Naive thymus-derived CD4-positive, alpha-beta T cell (primary cell): ENCODE measurements around the gene IRF2BPL. TPM values are rescaled to one million over a fixed set of nuclear protein-coding genes. Genes with fewer than 3 reads are reported as not detected.

Source experiments
- ATAC-seq: fragments of 150-1000 bp; cut with Tn5 transposase; 2 replicates; pipeline ENCODE4 v1.10.0; 2021; ENCODE audit warnings: mild to moderate bottlenecking, moderate library complexity
- CTCF ChIA-PET: fragments of 350-600 bp; sonication (Branson Sonifier 250); formaldehyde crosslinking; loops from one replicate; lab custom pipeline; 2021; ENCODE audit warnings: antibody characterized with exemption; lab: Charles Lee
- POLR2A ChIA-PET: fragments of 350-600 bp; sonication (Branson Sonifier 250); formaldehyde crosslinking; loops from one replicate; lab custom pipeline; 2021; ENCODE audit warnings: antibody characterized with exemption, inconsistent platforms; lab: Charles Lee
- DNase-seq, 9 donors: peaks; one replicate each; pipeline versions ENCODE4 v3.0.0 to v3.0.0-alpha.2; 2020 to 2022; ENCODE audit warnings: mixed read lengths in 1 of 9
- H3K27ac ChIP-seq: one replicate; pipeline ENCODE4 v1.7.0; 2013; ENCODE audit warnings: mild to moderate bottlenecking, low read depth, low read length, moderate library complexity
- H3K27me3 ChIP-seq, 2 donors: one replicate each; pipeline ENCODE4 v1.7.0; 2013; ENCODE audit warnings: low read length in 2 of 2, mild to moderate bottlenecking in 2 of 2, moderate library complexity in 2 of 2; ENCODE audit not compliant: control insufficient read depth in 2 of 2, insufficient read depth in 2 of 2
- H3K36me3 ChIP-seq, 3 experiments: 1 replicate in 2 of 3; 2 replicates in 1 of 3; pipeline ENCODE4 v1.7.0; 2013; ENCODE audit warnings: low read length in 3 of 3, mild to moderate bottlenecking in 3 of 3, moderate library complexity in 1 of 3; ENCODE audit not compliant: insufficient read depth in 3 of 3, control insufficient read depth in 2 of 3
- H3K4me1 ChIP-seq, 2 donors: one replicate each; pipeline ENCODE4 v1.7.0; 2013; ENCODE audit warnings: low read length in 2 of 2, mild to moderate bottlenecking in 2 of 2, moderate library complexity in 1 of 2; ENCODE audit not compliant: control insufficient read depth in 2 of 2, insufficient read depth in 2 of 2
- H3K4me3 ChIP-seq: 2 replicates; pipeline ENCODE4 v1.7.0; 2013; ENCODE audit warnings: mild to moderate bottlenecking, low read length
- H3K9me3 ChIP-seq, 3 experiments: 1 replicate in 2 of 3; 2 replicates in 1 of 3; pipeline ENCODE4 v1.7.0; 2013; ENCODE audit warnings: low read length in 3 of 3; ENCODE audit not compliant: control insufficient read depth in 2 of 3
- H3K27ac Mint-ChIP-seq, 9 donors: one replicate each; pipeline ENCODE4 v1.8.0; 2020 to 2022; ENCODE audit warnings: mixed read lengths in 9 of 9, mild to moderate bottlenecking in 8 of 9, moderate library complexity in 5 of 9, inconsistent platforms in 2 of 9
- H3K27me3 Mint-ChIP-seq, 5 donors: one replicate each; pipeline ENCODE4 v1.8.0; 2021 to 2022; ENCODE audit warnings: mixed read lengths in 5 of 5, mild to moderate bottlenecking in 1 of 5
- H3K36me3 Mint-ChIP-seq, 5 donors: one replicate each; pipeline ENCODE4 v1.8.0; 2020 to 2022; ENCODE audit warnings: mixed read lengths in 5 of 5, mild to moderate bottlenecking in 3 of 5, inconsistent platforms in 1 of 5
- H3K4me1 Mint-ChIP-seq, 7 donors: one replicate each; pipeline ENCODE4 v1.8.0; 2020 to 2022; ENCODE audit warnings: mixed read lengths in 7 of 7, mild to moderate bottlenecking in 3 of 7, inconsistent platforms in 1 of 7
- H3K4me3 Mint-ChIP-seq, 10 donors: one replicate each; pipeline ENCODE4 v1.8.0; 2020 to 2022; ENCODE audit warnings: mild to moderate bottlenecking in 10 of 10, mixed read lengths in 10 of 10, moderate library complexity in 6 of 10, inconsistent platforms in 2 of 10
- H3K9me3 Mint-ChIP-seq, 11 donors: one replicate each; pipeline ENCODE4 v1.8.0; 2020 to 2022; ENCODE audit warnings: mixed read lengths in 11 of 11, mild to moderate bottlenecking in 4 of 11, inconsistent platforms in 1 of 11, moderate library complexity in 1 of 11
- intact Hi-C, 2 donors: fragments of 100-400 bp; cut with micrococcal nuclease; formaldehyde crosslinking; loops; one replicate each; pipeline ENCODE4 v1.15.1; 2023
- polyA plus RNA-seq, 2 donors: library from polyadenylated mRNA; unstranded; fragments of 300-500 nt; fragmentation: Illumina TruSeq; gene quantifications; one replicate each; pipeline ENCODE4 v1.2.3, GENCODE V29; 2021
- total RNA-seq, 6 experiments: library from RNA in 5 of 6; stranded (reverse) in 5 of 6; gene quantifications; 1 replicate in 5 of 6; 2 replicates in 1 of 6; pipeline ENCODE4 v1.2.3 and lab custom pipeline; 2021 to 2026

IRF2BPL gene
- total and polyA plus RNA-seq, 7 experiments from 2014 or later, result 3.5 to 45.2 (median 33.7) TPM

GRCh38 chr14:76975051-76975450, 53.5 kb downstream of the IRF2BPL start:
- H3K4me3 ChIP-seq, result no peak overlapping the region
- ChIA-PET POLR2A (interaction anchor here (0.5 to 1.3 kb wide), 2 partner anchors 11 to 12 kb away, joined by 5 to 6 read pairs; no protein-coding TSS in a partner anchor), CTCF (interaction anchor here (1.1 kb wide), 1 partner anchor 76 kb away, joined by 3 read pairs; no protein-coding TSS in a partner anchor)
- no peak for DNase-seq
- Mint-ChIP-seq H3K9me3 (no peaks in the 10 kb centered on the region), H3K4me1 (peaks cover 0 to 25% (median 16%) of the 10 kb centered on the region in 7 donors), H3K27ac (no peak overlapping the region), H3K4me3 (no peak overlapping the region), H3K27me3 (no peaks in the 10 kb centered on the region), H3K36me3 (no peaks in the 10 kb centered on the region)
- H3K27me3 ChIP-seq, result no peaks in the 10 kb centered on the region
- no peak for ATAC-seq
- peaks cover 12 to 15% of the 10 kb centered on the region in 2 donors for H3K4me1 ChIP-seq
- H3K9me3 ChIP-seq, result no peaks in the 10 kb centered on the region
- H3K27ac ChIP-seq, result no peak overlapping the region
- H3K36me3 ChIP-seq, result no peaks in the 10 kb centered on the region
- intact Hi-C loops, result loop anchor here (5.0 kb wide), 2 partner anchors 347 to 823 kb away; partner anchors contain the start of genes GPATCH2L (in 1 of the 2), GSTZ1 (in 1 of the 2) and POMT2 (in 1 of the 2)

Other genes starting within 250 kb of the IRF2BPL start
- 10 to 100 TPM; 14.5 to 37.6 (median 19.9) TPM for gene ANGEL1, start 215.8 kb downstream of the IRF2BPL start, total RNA-seq
- 10 to 100 TPM; 28.3 to 28.9 TPM for gene ANGEL1, start 215.8 kb downstream of the IRF2BPL start, polyA plus RNA-seq
- not detected for gene LRRC74A, start 202.3 kb downstream of the IRF2BPL start, total RNA-seq
- not detected for gene LRRC74A, start 202.3 kb downstream of the IRF2BPL start, polyA plus RNA-seq
- gene CIPC, start 69.5 kb upstream of the IRF2BPL start, total RNA-seq, result 10 to 100 TPM in 4 of 5 experiments, 1 to 10 TPM in 1; 5.5 to 14.2 (median 12.9) TPM
- 1 to 10 TPM; 4.3 to 8.4 TPM for gene CIPC, start 69.5 kb upstream of the IRF2BPL start, polyA plus RNA-seq
- not detected for gene ZDHHC22, start 113.1 kb upstream of the IRF2BPL start, total RNA-seq
- not detected for gene ZDHHC22, start 113.1 kb upstream of the IRF2BPL start, polyA plus RNA-seq
- gene TMEM63C, start 153.1 kb upstream of the IRF2BPL start, total RNA-seq, result 1 to 10 TPM in 2 of 5 experiments, under 1 TPM in 3; 0.46 to 4.9 (median 0.80) TPM
- gene TMEM63C, start 153.1 kb upstream of the IRF2BPL start, polyA plus RNA-seq, result not detected
- not detected for gene NGB, start 242.5 kb upstream of the IRF2BPL start, total RNA-seq
- not detected for gene NGB, start 242.5 kb upstream of the IRF2BPL start, polyA plus RNA-seq